ENCODE data around the gene TAC4. TPM values are rescaled to one million over a fixed set of nuclear protein-coding genes. Genes with fewer than 3 reads are reported as not detected.

TAC4 gene
- total and polyA plus RNA-seq, 2 experiments from 2014 or later = not detected

- TF ChIP-seq CTCF (conservative IDR thresholded peaks at IDR 0.05; ENCODE audit: low read depth in 2 of 2) (no peak), NANOG (IDR thresholded peaks at IDR 0.05; ENCODE audit: borderline replicate concordance) (no peak), ZNF462 (CRISPR knock-in tag; IDR thresholded peaks at IDR 0.05) (no peak), ZNF114 (CRISPR knock-in tag; IDR thresholded peaks at IDR 0.05) (no peak)
Observed at GRCh38 chr17:49845321-49845720, 2.5 kb downstream of the TAC4 start (continued).

GRCh38 chr17:49843774-49844350, 4.0 kb downstream of the TAC4 start:
- Histone ChIP-seq H2AFZ (no peak overlapping the region), H3K79me2 (replicated peaks; ENCODE audit: insufficient read depth) (no peaks in the 10 kb centered on the region), H3K4me1 (ENCODE audit: insufficient read depth) (peaks cover 5% of the 10 kb centered on the region; the same call in 1 of the 2 replicates), H3K9me2 (ENCODE audit: insufficient read depth) (no peaks in the 10 kb centered on the region), H3K36me3 (ENCODE audit: insufficient read depth) (peaks cover 6% of the 10 kb centered on the region; the same call in 1 of the 2 replicates), H3K27ac (ENCODE audit: low read depth) (no peak overlapping the region), H3K27me3 (ENCODE audit: insufficient read depth) (no peaks in the 10 kb centered on the region), H4K20me1 (replicated peaks; ENCODE audit: insufficient read depth) (peaks cover 4% of the 10 kb centered on the region; the same call in 1 of the 2 replicates), H3F3A (replicated peaks; ENCODE audit: low read depth) (no peaks in the 10 kb centered on the region), H3K4me2 (no peak overlapping the region), H3K4me3 (no peak overlapping the region)
- no peaks in the 10 kb centered on the region for H3K9me3 Mint-ChIP-seq
- TF ChIP-seq NANOG (IDR thresholded peaks at IDR 0.05; ENCODE audit: borderline replicate concordance) = no peak
- TF ChIP-seq CTCF (conservative IDR thresholded peaks at IDR 0.05; ENCODE audit: low read depth in 2 of 2) = peak; percentile 80 to 86
- no peak for TF ChIP-seq ZNF114 (CRISPR knock-in tag; IDR thresholded peaks at IDR 0.05)
- no peak for TF ChIP-seq REST (IDR thresholded peaks at IDR 0.05; ENCODE audit: unreplicated experiment)
- TF ChIP-seq CREB1 (CRISPR knock-in tag; IDR thresholded peaks at IDR 0.05; ENCODE audit: low read depth) = no peak
- no peak for TF ChIP-seq STAT1 (IDR thresholded peaks at IDR 0.05; ENCODE audit: unreplicated experiment)
- H3K4me1 Mint-ChIP-seq = peaks cover 24% of the 10 kb centered on the region
- peak; percentile 76 for ATAC-seq
- peaks cover 20% of the 10 kb centered on the region for H3K27me3 Mint-ChIP-seq (ENCODE audit: insufficient read depth, low read depth, poor library complexity)
- no peak overlapping the region for H3K4me3 Mint-ChIP-seq
- DNase-seq (ENCODE audit: low spot score) = peak; percentile 71
- no peak overlapping the region; the same call in 1 of the 2 replicates for H3K27ac Mint-ChIP-seq
- H3K36me3 Mint-ChIP-seq (ENCODE audit: low read depth) = peaks cover 35% of the 10 kb centered on the region
